GM12878 (cell line): ENCODE data around the gene FTO. TPM values are rescaled to one million over a fixed set of nuclear protein-coding genes. Genes with fewer than 3 reads are reported as not detected.

Experiments used
- ATAC-seq: fragments of 200-7000 bp; cut with Tn5 transposase; 3 replicates; pipeline ENCODE4 v1.9.1; 2020; ENCODE audit warnings: mild to moderate bottlenecking, moderate library complexity
- BruUV-seq: library from RNA; stranded (reverse); fragments of 400-500 nt; replicated peaks from 2 replicates; lab custom pipeline; 2021; lab: Mats Ljungman, UMichigan
- CTCF ChIA-PET: fragments of 300-600 bp; sonication (Branson Sonifier 250); formaldehyde crosslinking; extraction: SDS; loops from one replicate; lab custom pipeline; 2021; ENCODE audit warnings: inconsistent platforms; lab: Yijun Ruan, JAX
- POLR2A ChIA-PET: fragments of 350-600 bp; formaldehyde crosslinking; extraction: SDS; loops from one replicate; lab custom pipeline; 2021; ENCODE audit warnings: inconsistent platforms; lab: Charles Lee
- RAD21 ChIA-PET: fragments of 300-600 bp; sonication (Branson Sonifier 250); formaldehyde crosslinking; loops from one replicate; lab custom pipeline; 2023; ENCODE audit warnings: antibody characterized with exemption; ENCODE audit not compliant: unreplicated experiment; lab: Charles Lee
- SMC1A ChIA-PET: fragments of 300-600 bp; sonication (Branson Sonifier 250); formaldehyde crosslinking; loops from one replicate; lab custom pipeline; 2023; ENCODE audit not compliant: unreplicated experiment, uncharacterized antibody; lab: Charles Lee
- DNase-seq: peaks from one replicate; pipeline ENCODE4 v3.0.0-alpha.2; 2011; ENCODE audit warnings: low read depth, low spot score
- FAIRE-seq: peaks from 3 replicates; lab custom pipeline; 2011; peaks lifted over from hg19 to GRCh38; lab: Jason Lieb, UNC
- H2AFZ ChIP-seq: 2 replicates; pipeline ENCODE4 v1.6.0; 2011; ENCODE audit warnings: low read depth, low read length, control low read depth; ENCODE audit not compliant: control insufficient read depth
- H3K27ac ChIP-seq: 2 replicates; pipeline ENCODE4 v1.5.1; 2011; ENCODE audit warnings: control low read depth; ENCODE audit not compliant: control insufficient read depth, insufficient read depth
- H3K27me3 ChIP-seq, 2 experiments: replicated peaks in 1 of 2; 2 replicates each; pipeline versions ENCODE4 v1.6.0 to v1.6.1; 2011; ENCODE audit warnings: low read length in 1 of 2; ENCODE audit not compliant: control insufficient read depth in 2 of 2, insufficient read depth in 2 of 2
- H3K36me3 ChIP-seq, 2 experiments: 2 replicates each; pipeline ENCODE4 v1.5.1; 2011; ENCODE audit warnings: low read length in 1 of 2; ENCODE audit not compliant: control insufficient read depth in 2 of 2, insufficient read depth in 2 of 2
- H3K4me1 ChIP-seq: 2 replicates; pipeline ENCODE4 v1.6.1; 2011; ENCODE audit warnings: mild to moderate bottlenecking, low read length, moderate library complexity, mixed read lengths; ENCODE audit not compliant: control insufficient read depth, insufficient read depth
- H3K4me2 ChIP-seq: 2 replicates; pipeline ENCODE4 v1.6.0; 2011; ENCODE audit warnings: control low read depth; ENCODE audit not compliant: control insufficient read depth, insufficient read depth
- H3K4me3 ChIP-seq: fragments of 200-600 bp; sonication (generic); 2 replicates; pipeline ENCODE4 v1.5.1; 2016
- H3K79me2 ChIP-seq: 2 replicates; pipeline ENCODE4 v1.6.0; 2011; ENCODE audit warnings: low read length; ENCODE audit not compliant: control insufficient read depth, insufficient read depth
- H3K9ac ChIP-seq: 2 replicates; pipeline ENCODE4 v1.8.0; 2011; ENCODE audit warnings: low read length, control low read depth, mixed read lengths; ENCODE audit not compliant: control insufficient read depth, insufficient read depth
- H3K9me3 ChIP-seq: replicated peaks from 3 replicates; pipeline ENCODE4 v1.5.1; 2011; ENCODE audit warnings: mild to moderate bottlenecking, low read length; ENCODE audit not compliant: control insufficient read depth, insufficient read depth
- H4K20me1 ChIP-seq: 2 replicates; pipeline ENCODE4 v1.6.0; 2011; ENCODE audit not compliant: control insufficient read depth, insufficient read depth
- CBX3 ChIP-seq: fragments of 200-600 bp; sonication (generic); IDR thresholded peaks from 2 replicates; pipeline ENCODE4 v1.6.1; 2016; ENCODE audit warnings: low read depth, borderline replicate concordance
- CHD2 ChIP-seq: IDR thresholded peaks from 2 replicates; pipeline ENCODE4 v1.6.1; 2011; ENCODE audit warnings: low read depth, low read length, improper control_type of control experiment, borderline replicate concordance
- IRF4 ChIP-seq: IDR thresholded peaks from 2 replicates; pipeline ENCODE4 v1.6.1; 2011; ENCODE audit warnings: low read depth, low read length
- SMARCA5 ChIP-seq: fragments of 450-650 bp; IDR thresholded peaks from 2 replicates; pipeline ENCODE4 v1.6.1; 2017; ENCODE audit warnings: mild to moderate bottlenecking
- TARDBP ChIP-seq: IDR thresholded peaks from 2 replicates; pipeline ENCODE4 v1.6.1; 2016; ENCODE audit warnings: borderline replicate concordance
- ZZZ3 ChIP-seq: IDR thresholded peaks from 2 replicates; pipeline ENCODE4 v1.6.1; 2011; ENCODE audit warnings: low read depth; ENCODE audit not compliant: control insufficient read depth, insufficient read length
- WGBS: methylation state at CpG from one replicate; pipeline ENCODE4 v1.1.6; 2016; ENCODE audit warnings: low lambda C conversion rate; ENCODE audit not compliant: insufficient replicate concordance, insufficient coverage; ENCODE audit errors: missing lambda C conversion rate; 5-methylcytosine and 5-hydroxymethylcytosine counted together
- in situ Hi-C: fragments of 300-500 bp; cut with MboI; formaldehyde crosslinking; loops from 9 replicates; pipeline ENCODE4 v1.14.3; 2018; ENCODE audit warnings: mixed read lengths
- intact Hi-C: fragments of 100-400 bp; cut with micrococcal nuclease; formaldehyde crosslinking; loops from one replicate; pipeline ENCODE4 v1.14.2; 2022; ENCODE audit not compliant: unreplicated experiment
- polyA plus RNA-seq, 11 experiments: library from polyadenylated mRNA; depleted of rRNA in 4 of 11; unstranded in 6 of 11; stranded (reverse) in 5 of 11; fragments of >200 nt; fragmentation: Nextera tagmentation in 4 of 11; fragmentation: Illumina TruSeq in 1 of 11; extraction: Ambion mirVana in 4 of 11; extraction: Trizol in 1 of 11; gene quantifications; 1 replicate in 1 of 11; 2 replicates in 10 of 11; pipeline versions ENCODE4 v1.2.1 to v1.2.3, GENCODE V29; 2011 to 2016; ENCODE audit warnings: inconsistent platforms in 2 of 11, missing spikeins in 2 of 11, low read depth in 1 of 11
- total RNA-seq, 4 experiments: library from RNA; depleted of rRNA in 3 of 4; stranded (reverse); fragments of >200 nt in 3 of 4; fragmentation: Illumina TruSeq in 1 of 4; extraction: Trizol in 1 of 4; gene quantifications; 2 replicates each; pipeline versions ENCODE4 v1.2.1 to v1.2.3, GENCODE V29; 2013 to 2021

Gene FTO
- total and polyA plus RNA-seq, 10 of the 15 experiments (the other 5 are each of a cell fraction or from before 2014, with no cell fraction given): 20.1 to 55.0 (median 47.0) TPM

GRCh38 chr16:53755026-53755910 lies 51.3 kb downstream of the FTO start:
- Histone ChIP-seq H3K9me3 (no peaks in the 10 kb centered on the region; the same call in 2 of the 3 replicates), H3K27me3 (no peaks in the 10 kb centered on the region), H3K79me2 (no peaks in the 10 kb centered on the region), H3K4me2 (no peak overlapping the region), H3K4me3 (no peak overlapping the region), H3K36me3 (no peaks in the 10 kb centered on the region), H3K4me1 (no peaks in the 10 kb centered on the region), H3K27ac (no peak overlapping the region), H2AFZ (no peak overlapping the region), H4K20me1 (no peaks in the 10 kb centered on the region), H3K9ac (no peak overlapping the region)
- ChIA-PET CTCF (interaction anchor here (0.6 to 4.4 kb wide), 5 partner anchors 12 to 205 kb away, joined by 3 to 44 read pairs (median 4); no protein-coding TSS in a partner anchor), RAD21 (no interaction called here), SMC1A (interaction anchor here (1.0 to 3.7 kb wide), 4 partner anchors 12 to 29 kb away, joined by 3 to 28 read pairs (median 4); no protein-coding TSS in a partner anchor), POLR2A (interaction anchor here (1.0 kb wide), 1 partner anchor 11 kb away, joined by 5 read pairs; no protein-coding TSS in a partner anchor)
- DNase-seq (no peak), ATAC-seq (no peak), FAIRE-seq (no peak)
- no peak for TF ChIP-seq CBX3
- no peak for TF ChIP-seq SMARCA5
- no peak for TF ChIP-seq TARDBP
- no peak for TF ChIP-seq IRF4
- no peak for TF ChIP-seq CHD2
- TF ChIP-seq ZZZ3: no peak
- in situ Hi-C loops: no loop called here
- BruUV-seq: no TSS peak
- 90% methylated on average over 9 of the region's 9 CpGs for WGBS
- intact Hi-C loops: no loop called here
